Neural progenitor cell (in vitro differentiated cells): Measurements from ENCODE around the gene COX6A2.

ENCODE experiments used
- EZH2phosphoT487 ChIP-seq: fragments of 200-600 bp; sonication (generic); IDR thresholded peaks from 2 replicates; pipeline ENCODE4 v1.6.1; 2017; ENCODE audit warnings: antibody characterized with exemption
- TF ChIP-seq, protein P1 (sequence below): fragments of 200-600 bp; sonication (generic); IDR thresholded peaks from 2 replicates; pipeline ENCODE4 v1.5.1; 2017; ENCODE audit warnings: antibody characterized with exemption, mild to moderate bottlenecking

GRCh38 chr16:31428638-31429247, 583 bp upstream of the COX6A2 start:
- no peak for TF ChIP-seq EZH2phosphoT487
- TF ChIP-seq, protein P1, sequence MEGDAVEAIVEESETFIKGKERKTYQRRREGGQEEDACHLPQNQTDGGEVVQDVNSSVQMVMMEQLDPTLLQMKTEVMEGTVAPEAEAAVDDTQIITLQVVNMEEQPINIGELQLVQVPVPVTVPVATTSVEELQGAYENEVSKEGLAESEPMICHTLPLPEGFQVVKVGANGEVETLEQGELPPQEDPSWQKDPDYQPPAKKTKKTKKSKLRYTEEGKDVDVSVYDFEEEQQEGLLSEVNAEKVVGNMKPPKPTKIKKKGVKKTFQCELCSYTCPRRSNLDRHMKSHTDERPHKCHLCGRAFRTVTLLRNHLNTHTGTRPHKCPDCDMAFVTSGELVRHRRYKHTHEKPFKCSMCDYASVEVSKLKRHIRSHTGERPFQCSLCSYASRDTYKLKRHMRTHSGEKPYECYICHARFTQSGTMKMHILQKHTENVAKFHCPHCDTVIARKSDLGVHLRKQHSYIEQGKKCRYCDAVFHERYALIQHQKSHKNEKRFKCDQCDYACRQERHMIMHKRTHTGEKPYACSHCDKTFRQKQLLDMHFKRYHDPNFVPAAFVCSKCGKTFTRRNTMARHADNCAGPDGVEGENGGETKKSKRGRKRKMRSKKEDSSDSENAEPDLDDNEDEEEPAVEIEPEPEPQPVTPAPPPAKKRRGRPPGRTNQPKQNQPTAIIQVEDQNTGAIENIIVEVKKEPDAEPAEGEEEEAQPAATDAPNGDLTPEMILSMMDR: no peak
